ENCODE measurements around the gene GLYATL1. TPM values are rescaled to one million over a fixed set of nuclear protein-coding genes. Genes with fewer than 3 reads are reported as not detected.

The GLYATL1 gene
- polyA plus RNA-seq (2013, experiment 1 of 2), result 12.7 TPM
- 13.2 TPM for polyA plus RNA-seq (2013, experiment 2 of 2)

DNA sequence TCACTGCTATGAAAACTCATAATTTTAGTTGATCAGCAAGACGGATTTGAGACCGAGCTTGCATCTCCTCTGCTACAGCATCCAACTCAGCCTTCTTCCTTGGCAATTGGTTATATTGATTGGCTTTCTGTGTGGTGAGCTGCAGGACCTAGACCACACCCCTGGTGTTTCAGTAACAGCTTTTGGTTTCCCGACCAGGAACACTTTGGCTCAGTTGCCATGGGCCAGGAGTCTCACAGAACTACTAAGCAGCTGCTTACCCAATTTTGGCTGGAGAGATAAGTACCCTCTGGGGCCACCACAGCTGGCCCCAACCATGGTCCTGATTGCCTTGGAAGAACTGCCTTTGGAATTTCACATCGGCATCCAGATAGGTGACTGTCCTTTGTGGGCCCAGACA lies at the start of gene GLYATL1:
GLYATL1 (plus strand) TSS at position 212 of the 400 bp plus-strand sequence. CDS start 7,600 bp downstream, outside the sequence.
- Histone ChIP-seq H3K4me2 (ENCODE audit: insufficient read depth, low read length, poor library complexity, severe bottlenecking) (no peak within 1 kb of the TSS), H3K4me1 (ENCODE audit: control insufficient read depth in 2 of 2, insufficient read depth in 1 of 2, low read depth in 1 of 2, low read length in 2 of 2) (no peaks in the 10 kb centered on the region), H2BK15ac (ENCODE audit: low read length) (no peak within 1 kb of the TSS), H3K36me3 (replicated peaks in 1 of 2; ENCODE audit: control insufficient read depth in 2 of 2, insufficient read depth in 2 of 2, low read length in 2 of 2) (no peaks in the 10 kb centered on the region), H3K4ac (ENCODE audit: low read length) (no peak within 1 kb of the TSS), H2AFZ (ENCODE audit: low read length) (no peak within 1 kb of the TSS), H2AK5ac (ENCODE audit: low read depth, low read length) (no peak within 1 kb of the TSS), H3K27ac (replicated peaks; ENCODE audit: low read length) (no peak within 1 kb of the TSS), H2BK120ac (ENCODE audit: low read depth, low read length) (no peak within 1 kb of the TSS), H4K8ac (ENCODE audit: low read depth, low read length) (no peak within 1 kb of the TSS), H3K14ac (ENCODE audit: low read length) (no peak within 1 kb of the TSS), H2BK5ac (ENCODE audit: low read length) (no peak within 1 kb of the TSS), H3K27me3 (ENCODE audit: control insufficient read depth in 3 of 3, insufficient read depth in 3 of 3, low read depth in 1 of 3, low read length in 3 of 3) (no peaks in the 10 kb centered on the region), H3K9ac (ENCODE audit: low read depth, low read length, poor library complexity) (no peak within 1 kb of the TSS), H4K91ac (ENCODE audit: low read depth, low read length, poor library complexity) (no peak within 1 kb of the TSS), H3K23ac (ENCODE audit: low read depth, low read length, poor library complexity) (no peak within 1 kb of the TSS), H2BK12ac (ENCODE audit: low read length) (no peak within 1 kb of the TSS), H3K18ac (ENCODE audit: low read length) (no peak within 1 kb of the TSS), H3K4me3 (ENCODE audit: low read length in 2 of 2) (no peak within 1 kb of the TSS), H3K9me3 (replicated peaks in 1 of 2; ENCODE audit: control insufficient read depth in 2 of 2, insufficient read depth in 1 of 2, low read depth in 1 of 2, low read length in 2 of 2) (no peaks in the 10 kb centered on the region), H3K79me1 (ENCODE audit: low read depth, low read length) (no peaks in the 10 kb centered on the region)
- no CpG with 5 or more reads among the region's 4 CpGs for WGBS, 2 donors (ENCODE audit: extremely low coverage in 2 of 2, insufficient read length in 2 of 2, insufficient replicate concordance in 1 of 2)
- no peak for DNase-seq (ENCODE audit: low spot score)

- H4K91ac ChIP-seq (ENCODE audit: low read depth, low read length, poor library complexity), result no peak overlapping the region
- H3K27ac ChIP-seq (replicated peaks; ENCODE audit: low read length), result no peak overlapping the region
- no peak overlapping the region for H3K4ac ChIP-seq (ENCODE audit: low read length)
- H3K14ac ChIP-seq (ENCODE audit: low read length), result no peak overlapping the region
- no peak overlapping the region for H2BK5ac ChIP-seq (ENCODE audit: low read length)
- no peak for DNase-seq (ENCODE audit: low spot score)
- no peak overlapping the region for H3K9ac ChIP-seq (ENCODE audit: low read depth, low read length, poor library complexity)
- no CpG with 5 or more reads among the region's 2 CpGs for WGBS, 2 donors (ENCODE audit: extremely low coverage in 2 of 2, insufficient read length in 2 of 2, insufficient replicate concordance in 1 of 2)
- H3K9me3 ChIP-seq (replicated peaks in 1 of 2; ENCODE audit: control insufficient read depth in 2 of 2, insufficient read depth in 1 of 2, low read depth in 1 of 2, low read length in 2 of 2), result no peaks in the 10 kb centered on the region
- no peaks in the 10 kb centered on the region for H3K79me1 ChIP-seq (ENCODE audit: low read depth, low read length)
- no peak overlapping the region for H4K8ac ChIP-seq (ENCODE audit: low read depth, low read length)
- no peak overlapping the region for H2AK5ac ChIP-seq (ENCODE audit: low read depth, low read length)
- no peaks in the 10 kb centered on the region for H3K4me1 ChIP-seq (ENCODE audit: control insufficient read depth in 2 of 2, insufficient read depth in 1 of 2, low read depth in 1 of 2, low read length in 2 of 2)
- no peak overlapping the region for H2BK15ac ChIP-seq (ENCODE audit: low read length)
- no peaks in the 10 kb centered on the region for H3K27me3 ChIP-seq (ENCODE audit: control insufficient read depth in 3 of 3, insufficient read depth in 3 of 3, low read depth in 1 of 3, low read length in 3 of 3)
- no peak overlapping the region for H3K18ac ChIP-seq (ENCODE audit: low read length)
- H2BK12ac ChIP-seq (ENCODE audit: low read length), result no peak overlapping the region
- peaks cover 4 to 13% of the 10 kb centered on the region in 2 donors for H3K36me3 ChIP-seq (replicated peaks in 1 of 2; ENCODE audit: control insufficient read depth in 2 of 2, insufficient read depth in 2 of 2, low read length in 2 of 2)
- H2AFZ ChIP-seq (ENCODE audit: low read length), result no peak overlapping the region
- no peak overlapping the region for H3K4me3 ChIP-seq (ENCODE audit: low read length in 2 of 2)
- H3K23ac ChIP-seq (ENCODE audit: low read depth, low read length, poor library complexity), result no peak overlapping the region
- H2BK120ac ChIP-seq (ENCODE audit: low read depth, low read length), result no peak overlapping the region
- H3K4me2 ChIP-seq (ENCODE audit: insufficient read depth, low read length, poor library complexity, severe bottlenecking), result no peak overlapping the region
These were observed 45.4 kb upstream of the GLYATL1 start for GRCh38 chr11:58893899-58894298.

DNA sequence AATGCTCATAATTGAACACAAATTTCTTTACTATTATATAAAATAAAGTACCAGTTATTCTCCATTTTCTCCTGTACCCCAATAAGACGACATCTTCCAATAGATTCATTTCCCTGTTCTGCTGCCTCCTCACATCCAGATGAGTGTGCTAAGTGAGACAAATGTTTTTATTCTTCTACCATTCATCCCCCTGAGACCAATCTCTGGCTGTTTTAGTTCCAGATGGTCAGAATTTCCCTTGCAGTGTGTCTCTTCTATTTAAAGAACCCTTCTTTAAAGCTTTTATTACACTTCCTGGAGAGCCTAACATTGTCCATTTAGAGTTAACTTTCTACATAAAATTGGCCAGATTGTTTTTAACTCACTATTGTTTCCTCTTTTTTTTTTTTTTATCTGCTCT lies 41.2 kb upstream of the GLYATL1 start:
- Histone ChIP-seq H2BK12ac (ENCODE audit: low read length) (no peak overlapping the region), H4K8ac (ENCODE audit: low read depth, low read length) (no peak overlapping the region), H2AFZ (ENCODE audit: low read length) (no peak overlapping the region), H3K36me3 (replicated peaks in 1 of 2; ENCODE audit: control insufficient read depth in 2 of 2, insufficient read depth in 2 of 2, low read length in 2 of 2) (peaks cover 3 to 4% of the 10 kb centered on the region in 2 donors), H3K4me3 (ENCODE audit: low read length in 2 of 2) (no peak overlapping the region), H3K27me3 (ENCODE audit: control insufficient read depth in 3 of 3, insufficient read depth in 3 of 3, low read depth in 1 of 3, low read length in 3 of 3) (no peaks in the 10 kb centered on the region), H2BK15ac (ENCODE audit: low read length) (no peak overlapping the region), H2BK120ac (ENCODE audit: low read depth, low read length) (no peak overlapping the region), H3K18ac (ENCODE audit: low read length) (no peak overlapping the region), H2BK5ac (ENCODE audit: low read length) (no peak overlapping the region), H3K9me3 (replicated peaks in 1 of 2; ENCODE audit: control insufficient read depth in 2 of 2, insufficient read depth in 1 of 2, low read depth in 1 of 2, low read length in 2 of 2) (no peaks in the 10 kb centered on the region), H3K14ac (ENCODE audit: low read length) (no peak overlapping the region), H3K9ac (ENCODE audit: low read depth, low read length, poor library complexity) (no peak overlapping the region), H3K79me1 (ENCODE audit: low read depth, low read length) (no peaks in the 10 kb centered on the region), H2AK5ac (ENCODE audit: low read depth, low read length) (no peak overlapping the region), H3K4ac (ENCODE audit: low read length) (no peak overlapping the region), H3K4me1 (ENCODE audit: control insufficient read depth in 2 of 2, insufficient read depth in 1 of 2, low read depth in 1 of 2, low read length in 2 of 2) (peaks cover 0 to 8% of the 10 kb centered on the region in 2 donors), H3K27ac (replicated peaks; ENCODE audit: low read length) (no peak overlapping the region), H3K4me2 (ENCODE audit: insufficient read depth, low read length, poor library complexity, severe bottlenecking) (no peak overlapping the region), H4K91ac (ENCODE audit: low read depth, low read length, poor library complexity) (no peak overlapping the region), H3K23ac (ENCODE audit: low read depth, low read length, poor library complexity) (no peak overlapping the region)
- no peak for DNase-seq (ENCODE audit: low spot score)
- no CpG with 5 or more reads among the region's 1 CpG for WGBS, 2 donors (ENCODE audit: extremely low coverage in 2 of 2, insufficient read length in 2 of 2, insufficient replicate concordance in 1 of 2)

- Histone ChIP-seq H3K4me2 (ENCODE audit: insufficient read depth, low read length, poor library complexity, severe bottlenecking) (peak overlapping the region; percentile 11), H3K27ac (replicated peaks; ENCODE audit: low read length) (no peak overlapping the region)
- no CpG with 5 or more reads among the region's 36 CpGs for WGBS, 2 donors (ENCODE audit: extremely low coverage in 2 of 2, insufficient read length in 2 of 2, insufficient replicate concordance in 1 of 2)
These were observed 38.5 kb upstream of the GLYATL1 start for GRCh38 chr11:58900479-58901420.

More at GRCh38 chr11:58900479-58901420, 38.5 kb upstream of the GLYATL1 start:
- Histone ChIP-seq H4K8ac (ENCODE audit: low read depth, low read length) (no peak overlapping the region), H3K4me3 (ENCODE audit: low read length in 2 of 2) (peak overlapping the region in 1 of 2 donors; percentile 71), H2BK120ac (ENCODE audit: low read depth, low read length) (no peak overlapping the region), H3K36me3 (replicated peaks in 1 of 2; ENCODE audit: control insufficient read depth in 2 of 2, insufficient read depth in 2 of 2, low read length in 2 of 2) (no peaks in the 10 kb centered on the region), H3K18ac (ENCODE audit: low read length) (no peak overlapping the region), H3K4me1 (ENCODE audit: control insufficient read depth in 2 of 2, insufficient read depth in 1 of 2, low read depth in 1 of 2, low read length in 2 of 2) (peaks cover 0 to 11% of the 10 kb centered on the region in 2 donors), H2BK15ac (ENCODE audit: low read length) (no peak overlapping the region), H3K9me3 (replicated peaks in 1 of 2; ENCODE audit: control insufficient read depth in 2 of 2, insufficient read depth in 1 of 2, low read depth in 1 of 2, low read length in 2 of 2) (no peaks in the 10 kb centered on the region), H3K79me1 (ENCODE audit: low read depth, low read length) (peaks cover 3% of the 10 kb centered on the region), H2BK5ac (ENCODE audit: low read length) (no peak overlapping the region), H3K23ac (ENCODE audit: low read depth, low read length, poor library complexity) (no peak overlapping the region), H3K14ac (ENCODE audit: low read length) (no peak overlapping the region), H3K9ac (ENCODE audit: low read depth, low read length, poor library complexity) (no peak overlapping the region), H2AK5ac (ENCODE audit: low read depth, low read length) (no peak overlapping the region), H3K4ac (ENCODE audit: low read length) (no peak overlapping the region), H3K27me3 (ENCODE audit: control insufficient read depth in 3 of 3, insufficient read depth in 3 of 3, low read depth in 1 of 3, low read length in 3 of 3) (no peaks in the 10 kb centered on the region), H4K91ac (ENCODE audit: low read depth, low read length, poor library complexity) (no peak overlapping the region), H2AFZ (ENCODE audit: low read length) (no peak overlapping the region), H2BK12ac (ENCODE audit: low read length) (no peak overlapping the region)
- DNase-seq (ENCODE audit: low spot score), result peak; percentile 92

All from neuronal stem cell (in vitro differentiated cells).